NB4 (cell line): ENCODE data around the gene LHX5.

Experiments used
- DNase-seq: peaks from one replicate; pipeline ENCODE4 v3.0.0; 2010; ENCODE audit warnings: low read depth
- H3K4me3 ChIP-seq: one replicate; pipeline ENCODE4 v1.5.1; 2011; ENCODE audit warnings: mild to moderate bottlenecking, low read depth, low read length, moderate library complexity
- CTCF ChIP-seq: IDR thresholded peaks from one replicate; pipeline ENCODE4 v1.5.1; 2012; ENCODE audit warnings: low read depth, low read length
- MAX ChIP-seq: IDR thresholded peaks from 2 replicates; pipeline ENCODE4 v1.6.1; 2011; ENCODE audit warnings: low read depth, low read length
- MYC ChIP-seq: IDR thresholded peaks from 2 replicates; pipeline ENCODE4 v1.6.1; 2011; ENCODE audit warnings: low read depth, low read length
- POLR2A ChIP-seq: IDR thresholded peaks from 2 replicates; pipeline ENCODE4 v1.6.1; 2011; ENCODE audit warnings: mild to moderate bottlenecking; ENCODE audit not compliant: insufficient read length; ENCODE audit errors: extremely low read depth

The LHX5 gene

GRCh38 chr12:113488322-113488721 is 16.7 kb upstream of the LHX5 start:
- no peak for TF ChIP-seq POLR2A
- TF ChIP-seq CTCF, result no peak
- TF ChIP-seq MYC, result no peak
- TF ChIP-seq MAX, result no peak
- DNase-seq, result no peak
- H3K4me3 ChIP-seq, result no peak overlapping the region

GRCh38 chr12:113486722-113487121 is 15.1 kb upstream of the LHX5 start:
- DNase-seq, result no peak
- H3K4me3 ChIP-seq, result no peak overlapping the region
- TF ChIP-seq MYC, result no peak
- TF ChIP-seq CTCF, result no peak

GRCh38 chr12:113485330-113485729 is 13.7 kb upstream of the LHX5 start:
- TF ChIP-seq MAX, result no peak
- no peak for DNase-seq
- H3K4me3 ChIP-seq, result no peak overlapping the region

GRCh38 chr12:113482334-113482733 is 10.7 kb upstream of the LHX5 start:
- no peak overlapping the region for H3K4me3 ChIP-seq
- TF ChIP-seq CTCF (no peak), POLR2A (no peak), MAX (no peak), MYC (no peak)
- DNase-seq, result no peak

- no peak for DNase-seq
- TF ChIP-seq POLR2A, result no peak
- no peak for TF ChIP-seq CTCF
- TF ChIP-seq MAX, result no peak
- TF ChIP-seq MYC, result no peak
- no peak overlapping the region for H3K4me3 ChIP-seq
These were observed 8.8 kb upstream of the LHX5 start for GRCh38 chr12:113480336-113480971.

GRCh38 chr12:113479590-113480335 is 8.1 kb upstream of the LHX5 start:
- no peak for TF ChIP-seq CTCF
- no peak for TF ChIP-seq POLR2A
- TF ChIP-seq MAX, result no peak
- TF ChIP-seq MYC, result no peak
- no peak overlapping the region for H3K4me3 ChIP-seq
- DNase-seq, result peak; percentile 57
